Liver (tissue), 9 donors: Measurements from ENCODE around the gene CDH23. TPM values are rescaled to one million over a fixed set of nuclear protein-coding genes. Genes with fewer than 3 reads are reported as not detected.
A peak's percentile ranks its signal among the peaks of the same experiment; 100 is the strongest.

Experiments used
- DNase-seq: peaks from one replicate; pipeline ENCODE4 v3.0.0-alpha.2; 2017; ENCODE audit warnings: low spot score
- H3K27ac ChIP-seq, 2 donors: one replicate each; pipeline ENCODE4 v1.7.0; 2013; ENCODE audit warnings: inconsistent platforms in 2 of 2, low read length in 2 of 2, control low read depth in 1 of 2, low read depth in 1 of 2, mild to moderate bottlenecking in 1 of 2
- H3K27me3 ChIP-seq, 4 donors: one replicate each; pipeline versions ENCODE4 v1.6.1 to v1.7.0; 2013; ENCODE audit warnings: low read length in 3 of 4, inconsistent platforms in 1 of 4, mild to moderate bottlenecking in 1 of 4, moderate library complexity in 1 of 4; ENCODE audit not compliant: control insufficient read depth in 4 of 4, insufficient read depth in 4 of 4
- H3K36me3 ChIP-seq, 4 donors: one replicate each; pipeline versions ENCODE4 v1.6.1 to v1.7.0; 2013; ENCODE audit warnings: low read length in 3 of 4, mild to moderate bottlenecking in 3 of 4, low read depth in 1 of 4, moderate library complexity in 1 of 4; ENCODE audit not compliant: control insufficient read depth in 4 of 4, insufficient read depth in 3 of 4
- H3K4me1 ChIP-seq, 4 donors: one replicate each; pipeline versions ENCODE4 v1.6.1 to v1.7.0; 2013; ENCODE audit warnings: low read length in 3 of 4, mild to moderate bottlenecking in 3 of 4, moderate library complexity in 1 of 4; ENCODE audit not compliant: control insufficient read depth in 4 of 4, insufficient read depth in 4 of 4
- H3K4me3 ChIP-seq, 3 donors: one replicate each; pipeline versions ENCODE4 v1.6.1 to v1.7.0; 2013; ENCODE audit warnings: low read length in 3 of 3, control low read depth in 1 of 3, low read depth in 1 of 3, mild to moderate bottlenecking in 1 of 3
- H3K9ac ChIP-seq, 2 donors: one replicate each; pipeline ENCODE4 v1.7.0; 2013; ENCODE audit warnings: low read length in 2 of 2, mild to moderate bottlenecking in 2 of 2, moderate library complexity in 2 of 2, control low read depth in 1 of 2, low read depth in 1 of 2
- H3K9me3 ChIP-seq, 4 donors: one replicate each; pipeline versions ENCODE4 v1.6.1 to v1.7.0; 2013; ENCODE audit warnings: low read length in 3 of 4; ENCODE audit not compliant: control insufficient read depth in 4 of 4
- EGR1 ChIP-seq, 2 donors: IDR thresholded peaks; 2 replicates each; pipeline ENCODE4 v1.6.1; 2016 to 2018; ENCODE audit warnings: antibody characterized with exemption in 2 of 2, low read depth in 2 of 2
- FOXA1 ChIP-seq: IDR thresholded peaks from 2 replicates; pipeline ENCODE4 v1.6.1; 2016; ENCODE audit warnings: antibody characterized with exemption
- FOXA2 ChIP-seq: IDR thresholded peaks from 2 replicates; pipeline ENCODE4 v1.6.1; 2016; ENCODE audit warnings: antibody characterized with exemption
- GABPA ChIP-seq, 2 donors: IDR thresholded peaks in 1 of 2; conservative IDR thresholded peaks in 1 of 2; 2 replicates each; pipeline ENCODE4 v1.6.1; 2016; ENCODE audit warnings: antibody characterized with exemption in 2 of 2, mild to moderate bottlenecking in 1 of 2, moderate library complexity in 1 of 2
- HNF4G ChIP-seq: IDR thresholded peaks from 2 replicates; pipeline ENCODE4 v1.6.1; 2016; ENCODE audit warnings: antibody characterized with exemption
- JUND ChIP-seq, 2 donors: IDR thresholded peaks; 2 replicates each; pipeline ENCODE4 v1.6.1; 2016; ENCODE audit warnings: antibody characterized with exemption in 2 of 2
- NR2F2 ChIP-seq: IDR thresholded peaks from 2 replicates; pipeline ENCODE4 v1.6.1; 2016; ENCODE audit warnings: antibody characterized with exemption
- RAD21 ChIP-seq, 2 donors: IDR thresholded peaks; 2 replicates each; pipeline ENCODE4 v1.6.1; 2016; ENCODE audit warnings: antibody characterized with exemption in 2 of 2, mild to moderate bottlenecking in 2 of 2
- RXRA ChIP-seq, 2 donors: IDR thresholded peaks; 2 replicates each; pipeline ENCODE4 v1.6.1; 2017 to 2018; ENCODE audit warnings: antibody characterized with exemption in 2 of 2, mild to moderate bottlenecking in 1 of 2
- SP1 ChIP-seq: IDR thresholded peaks from 2 replicates; pipeline ENCODE4 v1.6.1; 2018; ENCODE audit warnings: antibody characterized with exemption, mild to moderate bottlenecking
- TAF1 ChIP-seq: conservative IDR thresholded peaks from 2 replicates; pipeline ENCODE4 v1.6.1; 2016; ENCODE audit warnings: antibody characterized with exemption, mild to moderate bottlenecking
- YY1 ChIP-seq: IDR thresholded peaks from 2 replicates; pipeline ENCODE4 v1.6.1; 2016; ENCODE audit warnings: antibody characterized with exemption, mild to moderate bottlenecking
- WGBS: extraction: QIAGEN DNeasy Blood & Tissue Kit; methylation state at CpG from one replicate; pipeline ENCODE4 v1.1.7; 2013; 5-methylcytosine and 5-hydroxymethylcytosine counted together
- polyA plus RNA-seq, 2 donors: library from polyadenylated mRNA; stranded (reverse) in 1 of 2; unstranded in 1 of 2; fragments of 200-250 nt in 1 of 2; fragments of >200 nt in 1 of 2; fragmentation: Nextera tagmentation in 1 of 2; extraction: Ambion mirVana in 1 of 2; gene quantifications; one replicate each; pipeline versions ENCODE4 v1.2.1 to v1.2.3, GENCODE V29; 2013 to 2015
- total RNA-seq, 2 donors: library from RNA; depleted of rRNA; stranded (reverse); fragments of >200 nt; gene quantifications; one replicate each; pipeline ENCODE4 v1.2.3, GENCODE V29; 2014
- TF ChIP-seq, protein P1 (sequence below): IDR thresholded peaks from 2 replicates; pipeline ENCODE4 v1.6.1; 2016; ENCODE audit warnings: antibody characterized with exemption
- TF ChIP-seq, protein P2 (sequence below): IDR thresholded peaks from 2 replicates; pipeline ENCODE4 v1.6.1; 2016; ENCODE audit warnings: antibody characterized with exemption, mild to moderate bottlenecking
- TF ChIP-seq, protein P3 (sequence below): fragments of 150-350 bp; IDR thresholded peaks from 2 replicates; pipeline ENCODE4 v1.5.1; 2017; ENCODE audit warnings: improper control_type of control experiment, low read depth, low read length; ENCODE audit not compliant: missing input control
- TF ChIP-seq, protein P4 (sequence below): IDR thresholded peaks from 2 replicates; pipeline ENCODE4 v1.6.1; 2016; ENCODE audit warnings: antibody characterized with exemption
- TF ChIP-seq, protein P5 (sequence below): IDR thresholded peaks from 2 replicates; pipeline ENCODE4 v1.6.1; 2016; ENCODE audit warnings: antibody characterized with exemption
- donor health status: healthy.
- donor health status: healthy.
- donor health status: healthy.
- donor health status: healthy.
- donor health status: healthy.

Gene CDH23
- total and polyA plus RNA-seq, 4 donors = 1.5 to 4.7 (median 3.4) TPM

DNA sequence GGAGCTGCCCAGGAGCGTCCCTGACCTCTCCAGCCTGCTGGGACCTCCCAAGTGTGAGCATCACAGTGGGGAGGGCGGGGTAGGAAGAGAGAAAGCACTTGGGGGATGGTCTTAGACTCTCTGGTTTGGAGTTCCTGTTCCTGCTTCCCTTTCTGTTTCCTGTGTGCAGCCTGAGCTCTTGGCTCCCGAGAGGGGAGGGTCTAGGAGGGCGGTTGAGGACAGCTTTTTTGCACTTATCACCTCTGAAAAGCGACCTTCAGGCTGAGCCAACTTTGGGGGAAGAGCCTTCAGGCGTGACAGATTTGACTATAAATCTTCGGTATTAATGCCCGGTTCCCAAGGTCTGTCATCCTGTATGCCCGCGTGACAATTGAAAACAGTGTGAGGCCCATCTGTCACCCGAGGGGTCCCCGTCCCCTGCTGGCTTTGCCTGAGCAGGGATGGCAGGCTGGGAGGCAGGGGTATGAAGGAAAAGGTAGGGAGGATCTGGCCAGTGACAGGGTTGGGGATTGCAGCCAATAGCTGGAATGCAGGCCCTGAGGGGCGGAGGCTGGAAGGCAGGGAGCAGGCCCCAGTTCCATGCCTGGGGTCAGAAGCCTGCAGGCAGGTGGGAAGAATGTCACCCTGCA lies 78.6 kb downstream of the CDH23 start:
- H3K27ac ChIP-seq = peak overlapping the region in 1 of 2 donors; percentile 21
- no peaks in the 10 kb centered on the region for H3K9me3 ChIP-seq
- no peak for DNase-seq
- H3K9ac ChIP-seq = no peak overlapping the region
- H3K27me3 ChIP-seq = no peaks in the 10 kb centered on the region
- H3K4me1 ChIP-seq = peaks cover 20 to 49% (median 37%) of the 10 kb centered on the region in 4 donors
- H3K4me3 ChIP-seq = no peak overlapping the region
- H3K36me3 ChIP-seq = no peaks in the 10 kb centered on the region
- TF ChIP-seq EGR1 (IDR thresholded peaks at IDR 0.05; ENCODE audit: low read depth in 2 of 2) = no peak
- no peak for TF ChIP-seq JUND (IDR thresholded peaks at IDR 0.05)
- TF ChIP-seq, protein P1, sequence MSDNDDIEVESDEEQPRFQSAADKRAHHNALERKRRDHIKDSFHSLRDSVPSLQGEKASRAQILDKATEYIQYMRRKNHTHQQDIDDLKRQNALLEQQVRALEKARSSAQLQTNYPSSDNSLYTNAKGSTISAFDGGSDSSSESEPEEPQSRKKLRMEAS = no peak
- TF ChIP-seq NR2F2 = no peak
- TF ChIP-seq SP1 = no peak
- TF ChIP-seq TAF1 = no peak
- TF ChIP-seq, protein P2, sequence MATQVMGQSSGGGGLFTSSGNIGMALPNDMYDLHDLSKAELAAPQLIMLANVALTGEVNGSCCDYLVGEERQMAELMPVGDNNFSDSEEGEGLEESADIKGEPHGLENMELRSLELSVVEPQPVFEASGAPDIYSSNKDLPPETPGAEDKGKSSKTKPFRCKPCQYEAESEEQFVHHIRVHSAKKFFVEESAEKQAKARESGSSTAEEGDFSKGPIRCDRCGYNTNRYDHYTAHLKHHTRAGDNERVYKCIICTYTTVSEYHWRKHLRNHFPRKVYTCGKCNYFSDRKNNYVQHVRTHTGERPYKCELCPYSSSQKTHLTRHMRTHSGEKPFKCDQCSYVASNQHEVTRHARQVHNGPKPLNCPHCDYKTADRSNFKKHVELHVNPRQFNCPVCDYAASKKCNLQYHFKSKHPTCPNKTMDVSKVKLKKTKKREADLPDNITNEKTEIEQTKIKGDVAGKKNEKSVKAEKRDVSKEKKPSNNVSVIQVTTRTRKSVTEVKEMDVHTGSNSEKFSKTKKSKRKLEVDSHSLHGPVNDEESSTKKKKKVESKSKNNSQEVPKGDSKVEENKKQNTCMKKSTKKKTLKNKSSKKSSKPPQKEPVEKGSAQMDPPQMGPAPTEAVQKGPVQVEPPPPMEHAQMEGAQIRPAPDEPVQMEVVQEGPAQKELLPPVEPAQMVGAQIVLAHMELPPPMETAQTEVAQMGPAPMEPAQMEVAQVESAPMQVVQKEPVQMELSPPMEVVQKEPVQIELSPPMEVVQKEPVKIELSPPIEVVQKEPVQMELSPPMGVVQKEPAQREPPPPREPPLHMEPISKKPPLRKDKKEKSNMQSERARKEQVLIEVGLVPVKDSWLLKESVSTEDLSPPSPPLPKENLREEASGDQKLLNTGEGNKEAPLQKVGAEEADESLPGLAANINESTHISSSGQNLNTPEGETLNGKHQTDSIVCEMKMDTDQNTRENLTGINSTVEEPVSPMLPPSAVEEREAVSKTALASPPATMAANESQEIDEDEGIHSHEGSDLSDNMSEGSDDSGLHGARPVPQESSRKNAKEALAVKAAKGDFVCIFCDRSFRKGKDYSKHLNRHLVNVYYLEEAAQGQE = no peak
- no peak for TF ChIP-seq YY1
- TF ChIP-seq HNF4G = no peak
- no peak for TF ChIP-seq FOXA2
- no peak for TF ChIP-seq GABPA (IDR thresholded peaks at IDR 0.05 in 1 of 2, conservative IDR thresholded peaks at IDR 0.05 in 1 of 2)
- TF ChIP-seq, protein P3, sequence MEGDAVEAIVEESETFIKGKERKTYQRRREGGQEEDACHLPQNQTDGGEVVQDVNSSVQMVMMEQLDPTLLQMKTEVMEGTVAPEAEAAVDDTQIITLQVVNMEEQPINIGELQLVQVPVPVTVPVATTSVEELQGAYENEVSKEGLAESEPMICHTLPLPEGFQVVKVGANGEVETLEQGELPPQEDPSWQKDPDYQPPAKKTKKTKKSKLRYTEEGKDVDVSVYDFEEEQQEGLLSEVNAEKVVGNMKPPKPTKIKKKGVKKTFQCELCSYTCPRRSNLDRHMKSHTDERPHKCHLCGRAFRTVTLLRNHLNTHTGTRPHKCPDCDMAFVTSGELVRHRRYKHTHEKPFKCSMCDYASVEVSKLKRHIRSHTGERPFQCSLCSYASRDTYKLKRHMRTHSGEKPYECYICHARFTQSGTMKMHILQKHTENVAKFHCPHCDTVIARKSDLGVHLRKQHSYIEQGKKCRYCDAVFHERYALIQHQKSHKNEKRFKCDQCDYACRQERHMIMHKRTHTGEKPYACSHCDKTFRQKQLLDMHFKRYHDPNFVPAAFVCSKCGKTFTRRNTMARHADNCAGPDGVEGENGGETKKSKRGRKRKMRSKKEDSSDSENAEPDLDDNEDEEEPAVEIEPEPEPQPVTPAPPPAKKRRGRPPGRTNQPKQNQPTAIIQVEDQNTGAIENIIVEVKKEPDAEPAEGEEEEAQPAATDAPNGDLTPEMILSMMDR = no peak
- TF ChIP-seq RAD21 (IDR thresholded peaks at IDR 0.05) = no peak
- TF ChIP-seq, protein P4, sequence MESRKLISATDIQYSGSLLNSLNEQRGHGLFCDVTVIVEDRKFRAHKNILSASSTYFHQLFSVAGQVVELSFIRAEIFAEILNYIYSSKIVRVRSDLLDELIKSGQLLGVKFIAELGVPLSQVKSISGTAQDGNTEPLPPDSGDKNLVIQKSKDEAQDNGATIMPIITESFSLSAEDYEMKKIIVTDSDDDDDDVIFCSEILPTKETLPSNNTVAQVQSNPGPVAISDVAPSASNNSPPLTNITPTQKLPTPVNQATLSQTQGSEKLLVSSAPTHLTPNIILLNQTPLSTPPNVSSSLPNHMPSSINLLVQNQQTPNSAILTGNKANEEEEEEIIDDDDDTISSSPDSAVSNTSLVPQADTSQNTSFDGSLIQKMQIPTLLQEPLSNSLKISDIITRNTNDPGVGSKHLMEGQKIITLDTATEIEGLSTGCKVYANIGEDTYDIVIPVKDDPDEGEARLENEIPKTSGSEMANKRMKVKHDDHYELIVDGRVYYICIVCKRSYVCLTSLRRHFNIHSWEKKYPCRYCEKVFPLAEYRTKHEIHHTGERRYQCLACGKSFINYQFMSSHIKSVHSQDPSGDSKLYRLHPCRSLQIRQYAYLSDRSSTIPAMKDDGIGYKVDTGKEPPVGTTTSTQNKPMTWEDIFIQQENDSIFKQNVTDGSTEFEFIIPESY = no peak
- TF ChIP-seq RXRA (IDR thresholded peaks at IDR 0.05) = no peak
- no peak for TF ChIP-seq FOXA1
- TF ChIP-seq, protein P5, sequence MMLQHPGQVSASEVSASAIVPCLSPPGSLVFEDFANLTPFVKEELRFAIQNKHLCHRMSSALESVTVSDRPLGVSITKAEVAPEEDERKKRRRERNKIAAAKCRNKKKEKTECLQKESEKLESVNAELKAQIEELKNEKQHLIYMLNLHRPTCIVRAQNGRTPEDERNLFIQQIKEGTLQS = no peak
- 55% methylated on average over 13 of the region's 13 CpGs for WGBS
